GM19395 (cell line): ENCODE measurements around the gene MYOZ1.

Experiments used
- ATAC-seq: cut with Tn5 transposase; IDR thresholded peaks from one replicate; pipeline ENCODE4 v1.9.1; 2021; ENCODE audit warnings: mild to moderate bottlenecking, moderate library complexity; ENCODE audit not compliant: unreplicated experiment

MYOZ1 gene

GRCh38 chr10:73601486-73601921, 39.8 kb downstream of the MYOZ1 start:
- ATAC-seq: no peak

- ATAC-seq: no peak
Measured at GRCh38 chr10:73597346-73597745, 43.9 kb downstream of the MYOZ1 start.

- ATAC-seq: no peak
Measured at GRCh38 chr10:73593812-73594211, 47.5 kb downstream of the MYOZ1 start.

DNA sequence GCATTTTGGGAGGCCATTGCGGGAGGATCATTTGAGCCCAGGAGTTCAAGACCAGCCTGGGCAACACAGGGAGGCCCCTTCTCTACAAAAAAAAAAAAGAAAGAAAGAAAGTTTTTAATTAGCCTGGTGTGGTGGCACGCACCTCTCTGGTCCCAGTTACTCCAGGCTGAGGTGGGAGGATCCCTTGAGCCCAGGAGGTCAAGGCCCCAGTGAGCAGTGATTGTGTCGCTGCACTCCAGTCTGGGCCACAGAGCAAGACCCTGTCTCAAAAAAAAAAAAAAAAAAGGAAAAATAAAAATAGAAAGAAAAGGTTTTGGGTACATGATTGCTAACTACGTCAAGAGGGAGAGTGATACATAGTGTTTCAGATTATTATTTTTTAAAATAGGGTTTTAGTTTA, 48.2 kb downstream of the MYOZ1 start:
- no peak for ATAC-seq

DNA sequence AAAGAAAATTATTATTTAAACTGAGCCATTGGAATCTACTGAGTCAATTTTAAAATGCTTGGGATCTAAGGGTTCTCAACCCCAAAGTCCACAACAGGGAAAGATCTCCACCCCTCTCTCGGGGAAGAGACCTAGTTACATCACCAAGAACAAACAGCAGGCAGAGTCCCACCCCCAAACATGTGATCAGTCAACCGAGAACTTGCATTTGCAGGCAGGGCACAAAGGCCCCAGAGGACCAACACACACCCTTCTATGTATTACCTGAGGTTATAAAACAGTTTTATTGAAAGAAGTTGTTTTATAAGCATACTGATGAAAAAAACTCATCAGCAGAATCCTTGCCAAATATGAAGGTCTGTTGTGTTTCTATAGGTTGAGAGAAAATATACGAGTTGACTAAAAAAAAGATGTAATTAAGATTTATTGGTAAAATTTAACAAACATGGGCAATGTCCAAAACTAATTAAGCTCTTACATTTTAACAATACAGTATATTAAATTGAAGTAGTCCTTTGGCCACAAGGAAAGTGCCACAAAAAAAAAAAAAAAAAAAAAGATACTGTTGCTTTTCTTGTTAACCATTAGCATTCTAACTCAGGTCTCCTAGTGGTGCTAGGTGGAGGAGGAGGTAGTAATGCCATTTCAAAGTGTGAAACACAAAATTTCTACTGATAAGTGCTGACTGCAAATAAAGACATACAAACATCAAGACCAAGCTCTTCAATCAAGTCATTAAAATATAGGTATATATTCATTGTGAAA, 49.2 kb downstream of the MYOZ1 start:
- no peak for ATAC-seq

DNA sequence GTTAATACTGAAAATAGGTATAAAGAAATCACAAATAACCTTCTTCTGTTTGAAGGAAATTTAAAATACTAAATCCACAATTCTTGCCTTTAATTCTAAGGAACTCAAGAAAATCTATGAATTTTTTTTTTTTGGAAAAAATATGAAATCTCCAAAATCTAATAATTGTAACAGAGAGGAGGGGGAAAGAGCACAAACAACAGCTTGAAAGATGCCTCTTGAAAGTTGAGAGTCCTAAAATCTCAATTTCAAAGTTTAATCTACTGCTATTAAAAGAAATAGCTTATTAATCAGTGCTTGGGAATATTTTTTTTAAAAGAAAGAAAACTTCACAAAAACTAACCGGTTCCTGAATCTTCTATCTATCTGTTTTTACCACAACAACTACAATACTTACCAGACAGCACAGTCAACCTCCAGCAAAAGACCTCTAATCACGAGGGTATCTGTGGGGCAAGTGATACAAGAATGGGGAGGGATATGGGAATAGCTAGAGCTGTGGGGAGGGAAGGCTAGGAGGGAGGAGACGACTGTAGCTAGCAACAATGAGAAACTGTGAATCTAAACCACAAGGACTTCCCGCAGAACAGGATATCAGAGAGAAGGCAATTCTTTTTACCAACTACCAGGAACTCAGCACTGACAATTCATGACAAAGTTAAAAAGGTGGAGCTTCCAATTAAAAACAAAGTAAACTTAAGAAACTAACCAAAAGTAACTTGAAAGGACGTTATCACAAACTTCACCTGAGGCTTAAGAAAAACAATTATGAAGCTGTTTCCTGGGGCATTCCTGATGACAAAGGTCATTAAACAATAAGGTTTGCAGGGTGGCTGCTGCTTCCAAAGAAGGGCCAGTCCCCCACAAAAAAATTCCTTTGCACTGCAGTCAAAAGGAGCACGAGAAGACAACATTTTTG, 50.1 kb downstream of the MYOZ1 start, which contains the start of gene USP54:
Gene USP54, minus strand, starts transcription at position 462 of the 919 bp plus-strand sequence. CDS start 15,684 bp downstream, outside the sequence.
- ATAC-seq: no peak

- no peak for ATAC-seq
Measured at GRCh38 chr10:73589563-73590126, 51.6 kb downstream of the MYOZ1 start.

DNA sequence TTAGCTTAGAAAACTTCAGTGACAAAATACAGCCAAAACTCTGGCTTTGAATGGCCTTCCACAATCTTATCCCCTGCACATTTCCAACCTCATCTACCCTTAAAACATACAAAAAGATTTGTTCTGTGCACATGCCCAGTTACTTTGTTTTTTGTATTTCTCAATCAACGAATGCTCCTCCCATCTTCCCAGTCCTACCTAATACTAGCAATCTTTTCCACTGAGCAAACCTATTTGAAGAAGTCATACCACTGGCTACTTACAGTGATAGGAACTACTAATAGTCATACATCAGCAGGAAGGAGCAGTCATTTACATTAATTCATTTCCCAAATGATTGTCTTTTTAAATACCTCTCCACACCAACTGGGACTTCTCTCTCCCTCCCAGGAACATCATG, 52.6 kb downstream of the MYOZ1 start:
- ATAC-seq: no peak

- ATAC-seq: no peak
Measured at GRCh38 chr10:73586583-73586984, 54.7 kb downstream of the MYOZ1 start.

GRCh38 chr10:73585327-73585726, 55.9 kb downstream of the MYOZ1 start:
- no peak for ATAC-seq

GRCh38 chr10:73584737-73585136, 56.5 kb downstream of the MYOZ1 start:
- no peak for ATAC-seq

DNA sequence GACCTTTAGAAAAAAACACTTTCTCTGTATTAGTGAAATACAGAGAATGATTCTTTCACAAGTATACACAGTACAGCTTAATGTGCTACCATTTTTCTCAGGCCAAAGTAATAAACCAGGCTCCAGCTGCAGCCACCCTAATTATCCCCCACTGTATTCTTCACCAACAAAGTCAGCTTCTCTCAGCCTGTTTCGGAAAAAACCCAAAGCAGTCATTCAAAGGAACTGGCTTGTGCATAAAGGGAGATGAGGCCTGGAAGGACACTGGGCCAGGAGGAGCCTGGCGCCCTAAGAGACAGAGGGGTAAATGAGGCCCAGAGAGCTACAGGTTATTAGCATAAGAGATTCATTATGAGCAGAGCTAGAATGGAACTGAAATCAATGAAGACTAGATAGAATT, 59.4 kb downstream of the MYOZ1 start:
- no peak for ATAC-seq
